Gastroesophageal sphincter (tissue), 3 donors: ENCODE measurements around the gene STOX2.

Experiments used
- CTCF ChIP-seq, 4 experiments: fragments of 200-600 bp in 2 of 4; fragments of 450-650 bp in 2 of 4; sonication (generic) in 1 of 4; IDR thresholded peaks; one replicate each; pipeline ENCODE4 v1.5.1; 2017 to 2019; ENCODE audit warnings: antibody characterized with exemption in 4 of 4, mild to moderate bottlenecking in 2 of 4, moderate library complexity in 2 of 4
- EP300 ChIP-seq: sonication (generic); formaldehyde crosslinking; IDR thresholded peaks from one replicate; pipeline ENCODE4 v1.6.1; 2017; ENCODE audit warnings: antibody characterized with exemption, mild to moderate bottlenecking
- POLR2A ChIP-seq, 2 donors: fragments of 450-650 bp; IDR thresholded peaks; one replicate each; pipeline ENCODE4 v1.6.1; 2017; ENCODE audit warnings: antibody characterized with exemption in 2 of 2, mild to moderate bottlenecking in 2 of 2, moderate library complexity in 1 of 2

- TF ChIP-seq POLR2A (IDR thresholded peaks at IDR 0.05) (no peak), CTCF (IDR thresholded peaks at IDR 0.05) (no peak), EP300 (no peak)
Observed at GRCh38 chr4:183920512-183920911, 15.4 kb downstream of the STOX2 start.
